Neutrophil (primary cell): ENCODE measurements around the gene CCDC34.

Source experiments
- H3K27ac ChIP-seq: fragments of 200-600 bp; sonication (generic); 2 replicates; pipeline ENCODE4 v1.5.1; 2016; ENCODE audit warnings: mild to moderate bottlenecking, moderate library complexity
- H3K27me3 ChIP-seq: fragments of 200-600 bp; sonication (generic); 2 replicates; pipeline ENCODE4 v1.6.0; 2016; ENCODE audit warnings: mild to moderate bottlenecking
- H3K36me3 ChIP-seq: fragments of 200-600 bp; sonication (generic); 2 replicates; pipeline ENCODE4 v1.5.1; 2017
- H3K4me1 ChIP-seq, 2 experiments: fragments of 200-600 bp in 1 of 2; sonication (generic) in 1 of 2; 1 replicate in 1 of 2; 2 replicates in 1 of 2; pipeline versions ENCODE4 v1.5.1 to v1.6.1; 2013 to 2016; ENCODE audit warnings: low read depth in 1 of 2, low read length in 1 of 2, mild to moderate bottlenecking in 1 of 2, moderate library complexity in 1 of 2; ENCODE audit not compliant: control insufficient read depth in 1 of 2, insufficient read depth in 1 of 2
- H3K4me3 ChIP-seq, 2 experiments: fragments of 200-600 bp in 1 of 2; sonication (generic) in 1 of 2; 1 replicate in 1 of 2; 2 replicates in 1 of 2; pipeline ENCODE4 v1.5.1; 2013 to 2016; ENCODE audit warnings: low read depth in 1 of 2, low read length in 1 of 2, mild to moderate bottlenecking in 1 of 2, moderate library complexity in 1 of 2
- H3K9me3 ChIP-seq: fragments of 200-600 bp; sonication (generic); 2 replicates; pipeline ENCODE4 v1.5.1; 2016
- CTCF ChIP-seq: fragments of 200-600 bp; sonication (generic); IDR thresholded peaks from 2 replicates; pipeline ENCODE4 v1.5.1; 2016; ENCODE audit warnings: antibody characterized with exemption

The CCDC34 gene

GRCh38 chr11:27391331-27392015 is 28.5 kb upstream of the CCDC34 start:
- Histone ChIP-seq H3K36me3 (no peaks in the 10 kb centered on the region), H3K9me3 (no peaks in the 10 kb centered on the region), H3K4me3 (no peak overlapping the region), H3K27ac (no peak overlapping the region), H3K4me1 (no peaks in the 10 kb centered on the region), H3K27me3 (no peaks in the 10 kb centered on the region)
- TF ChIP-seq CTCF, result no peak

- Histone ChIP-seq H3K36me3 (no peaks in the 10 kb centered on the region), H3K9me3 (no peaks in the 10 kb centered on the region), H3K4me3 (no peak overlapping the region), H3K27me3 (no peaks in the 10 kb centered on the region), H3K27ac (no peak overlapping the region), H3K4me1 (no peaks in the 10 kb centered on the region)
- no peak for TF ChIP-seq CTCF
These were observed 27.6 kb upstream of the CCDC34 start for GRCh38 chr11:27390318-27391295.

- Histone ChIP-seq H3K27me3 (no peaks in the 10 kb centered on the region), H3K4me3 (no peak overlapping the region), H3K9me3 (no peaks in the 10 kb centered on the region), H3K27ac (no peak overlapping the region), H3K36me3 (no peaks in the 10 kb centered on the region), H3K4me1 (no peaks in the 10 kb centered on the region)
- TF ChIP-seq CTCF, result no peak
These were observed 25.9 kb upstream of the CCDC34 start for GRCh38 chr11:27388869-27389268.

- H3K9me3 ChIP-seq, result no peaks in the 10 kb centered on the region
- H3K27me3 ChIP-seq, result no peaks in the 10 kb centered on the region
These were observed 25.0 kb upstream of the CCDC34 start for GRCh38 chr11:27388001-27388400.

GRCh38 chr11:27387362-27387761 is 24.3 kb upstream of the CCDC34 start:
- H3K4me1 ChIP-seq, result no peaks in the 10 kb centered on the region
- H3K36me3 ChIP-seq, result no peaks in the 10 kb centered on the region
- no peak for TF ChIP-seq CTCF

More at GRCh38 chr11:27388001-27388400, 25.0 kb upstream of the CCDC34 start:
- H3K36me3 ChIP-seq, result no peaks in the 10 kb centered on the region
- H3K4me1 ChIP-seq, result no peaks in the 10 kb centered on the region
- no peak for TF ChIP-seq CTCF
- H3K4me3 ChIP-seq, result no peak overlapping the region
- no peak overlapping the region for H3K27ac ChIP-seq

More at GRCh38 chr11:27387362-27387761, 24.3 kb upstream of the CCDC34 start:
- no peaks in the 10 kb centered on the region for H3K27me3 ChIP-seq
- H3K27ac ChIP-seq, result no peak overlapping the region
- H3K9me3 ChIP-seq, result no peaks in the 10 kb centered on the region
- no peak overlapping the region for H3K4me3 ChIP-seq
